SU-DHL-6 (cell line): ENCODE measurements around the gene EWSR1.

Source experiments
- H2AFZ ChIP-seq: fragments of 200-600 bp; sonication (generic); 2 replicates; pipeline ENCODE4 v1.6.1; 2014; ENCODE audit warnings: low read depth, mild to moderate bottlenecking, moderate library complexity, mixed read lengths, antibody characterized with exemption, low read length; ENCODE audit not compliant: severe bottlenecking
- H3F3A ChIP-seq: fragments of 200-600 bp; shearing (Covaris generic); 2 replicates; pipeline ENCODE4 v1.6.0; 2016; ENCODE audit warnings: antibody characterized with exemption, mild to moderate bottlenecking; ENCODE audit not compliant: insufficient read depth
- H3K27ac ChIP-seq: fragments of 200-600 bp; sonication (generic); 2 replicates; pipeline ENCODE4 v1.5.1; 2016; ENCODE audit warnings: low read depth, mild to moderate bottlenecking, low read length, moderate library complexity, mixed read lengths
- H3K27me3 ChIP-seq: fragments of 200-600 bp; sonication (generic), shearing (Covaris generic); 2 replicates; pipeline ENCODE4 v1.6.0; 2014; ENCODE audit warnings: mild to moderate bottlenecking, low read length
- H3K36me3 ChIP-seq: fragments of 200-600 bp; sonication (generic); 2 replicates; pipeline ENCODE4 v1.6.1; 2014; ENCODE audit warnings: mild to moderate bottlenecking, low read length, mixed read lengths
- H3K4me2 ChIP-seq: fragments of 300-600, 200-600 bp; shearing (Covaris generic), sonication (generic); 2 replicates; pipeline ENCODE4 v1.6.0; 2014; ENCODE audit warnings: low read length, low read depth, mild to moderate bottlenecking; ENCODE audit not compliant: poor library complexity, severe bottlenecking
- H3K4me3 ChIP-seq: fragments of 200-600 bp; sonication (generic); 2 replicates; pipeline ENCODE4 v1.5.1; 2014; ENCODE audit warnings: antibody characterized with exemption, low read length, mild to moderate bottlenecking, mixed read lengths; ENCODE audit not compliant: insufficient read depth, poor library complexity, severe bottlenecking
- H3K79me2 ChIP-seq: fragments of 200-600 bp; sonication (generic); 2 replicates; pipeline ENCODE4 v1.6.1; 2014; ENCODE audit warnings: mild to moderate bottlenecking, low read length, moderate library complexity; ENCODE audit not compliant: insufficient read depth
- H3K9ac ChIP-seq: fragments of 200-600 bp; sonication (generic); 2 replicates; pipeline ENCODE4 v1.7.0; 2014; ENCODE audit warnings: mild to moderate bottlenecking, low read length
- H3K9me2 ChIP-seq: fragments of 200-600 bp; sonication (generic); replicated peaks from 2 replicates; pipeline ENCODE4 v1.6.1; 2014; ENCODE audit warnings: low read length; ENCODE audit not compliant: insufficient read depth
- H3K9me3 ChIP-seq: fragments of 200-600 bp; sonication (generic); 2 replicates; pipeline ENCODE4 v1.6.1; 2014; ENCODE audit warnings: low read length, mixed read lengths; ENCODE audit not compliant: insufficient read depth
- H4K20me1 ChIP-seq: fragments of 200-600 bp; sonication (generic); 2 replicates; pipeline ENCODE4 v1.6.1; 2014; ENCODE audit warnings: low read depth, mild to moderate bottlenecking, antibody characterized with exemption, low read length, moderate library complexity, mixed read lengths
- CTCF ChIP-seq: fragments of 200-600 bp; sonication (generic); IDR thresholded peaks from one replicate; pipeline ENCODE4 v1.5.1; 2017; ENCODE audit warnings: antibody characterized with exemption, mild to moderate bottlenecking, low read length, moderate library complexity; ENCODE audit not compliant: insufficient read depth, poor library complexity, severe bottlenecking
- EZH2phosphoT487 ChIP-seq: fragments of 200-600 bp; sonication (generic), shearing (Covaris generic); conservative IDR thresholded peaks from 2 replicates; pipeline ENCODE4 v1.6.1; 2018; ENCODE audit warnings: mild to moderate bottlenecking, antibody characterized with exemption, low read length, moderate library complexity, mixed read lengths

The EWSR1 gene

GRCh38 chr22:29326481-29326880 is 58.4 kb downstream of the EWSR1 start:
- no peaks in the 10 kb centered on the region for H3K79me2 ChIP-seq
- H3K27me3 ChIP-seq: no peaks in the 10 kb centered on the region
- no peak overlapping the region for H3K4me3 ChIP-seq
- H3K27ac ChIP-seq: no peak overlapping the region
- no peaks in the 10 kb centered on the region for H3K9me3 ChIP-seq
- TF ChIP-seq EZH2phosphoT487: no peak
- TF ChIP-seq CTCF: no peak
- no peak overlapping the region for H3K9ac ChIP-seq
- H3K36me3 ChIP-seq: no peaks in the 10 kb centered on the region
- no peaks in the 10 kb centered on the region for H4K20me1 ChIP-seq
- no peaks in the 10 kb centered on the region for H3K9me2 ChIP-seq
- H3F3A ChIP-seq: peaks cover 3% of the 10 kb centered on the region; the same call in 1 of the 2 replicates
- no peak overlapping the region for H2AFZ ChIP-seq
- no peak overlapping the region for H3K4me2 ChIP-seq

GRCh38 chr22:29327089-29327764 is 59.2 kb downstream of the EWSR1 start:
- Histone ChIP-seq H4K20me1 (no peaks in the 10 kb centered on the region), H3K4me3 (no peak overlapping the region), H3K9ac (no peak overlapping the region), H3K9me2 (no peaks in the 10 kb centered on the region), H3K4me2 (no peak overlapping the region), H3K79me2 (no peaks in the 10 kb centered on the region), H3K27me3 (no peaks in the 10 kb centered on the region), H3K9me3 (no peaks in the 10 kb centered on the region), H2AFZ (no peak overlapping the region), H3K36me3 (no peaks in the 10 kb centered on the region), H3K27ac (no peak overlapping the region), H3F3A (peaks cover 3% of the 10 kb centered on the region; the same call in 1 of the 2 replicates)
- no peak for TF ChIP-seq EZH2phosphoT487
- TF ChIP-seq CTCF: no peak

- H3K9me2 ChIP-seq: no peaks in the 10 kb centered on the region
Measured at GRCh38 chr22:29328055-29328454, 60.0 kb downstream of the EWSR1 start.

More at GRCh38 chr22:29328055-29328454, 60.0 kb downstream of the EWSR1 start:
- H3K9ac ChIP-seq: no peak overlapping the region
- no peaks in the 10 kb centered on the region for H3K36me3 ChIP-seq
- TF ChIP-seq EZH2phosphoT487: no peak
- TF ChIP-seq CTCF: no peak
- no peaks in the 10 kb centered on the region for H3K79me2 ChIP-seq
- H3K4me2 ChIP-seq: no peak overlapping the region
- H3K4me3 ChIP-seq: no peak overlapping the region
- H3K27me3 ChIP-seq: no peaks in the 10 kb centered on the region
- H3F3A ChIP-seq: peaks cover 3% of the 10 kb centered on the region; the same call in 1 of the 2 replicates
- H4K20me1 ChIP-seq: no peaks in the 10 kb centered on the region
- no peak overlapping the region for H3K27ac ChIP-seq
- H2AFZ ChIP-seq: no peak overlapping the region
- no peaks in the 10 kb centered on the region for H3K9me3 ChIP-seq
